HPDE6-E6E7 (cell line): Measurements from ENCODE around the gene GAB1.
A peak's percentile ranks its signal among the peaks of the same experiment; 100 is the strongest.

Experiments used
- DNase-seq: peaks from one replicate; pipeline ENCODE4 v3.0.0; 2011; ENCODE audit warnings: missing footprints; ENCODE audit errors: extremely low spot score

GAB1 gene

DNA sequence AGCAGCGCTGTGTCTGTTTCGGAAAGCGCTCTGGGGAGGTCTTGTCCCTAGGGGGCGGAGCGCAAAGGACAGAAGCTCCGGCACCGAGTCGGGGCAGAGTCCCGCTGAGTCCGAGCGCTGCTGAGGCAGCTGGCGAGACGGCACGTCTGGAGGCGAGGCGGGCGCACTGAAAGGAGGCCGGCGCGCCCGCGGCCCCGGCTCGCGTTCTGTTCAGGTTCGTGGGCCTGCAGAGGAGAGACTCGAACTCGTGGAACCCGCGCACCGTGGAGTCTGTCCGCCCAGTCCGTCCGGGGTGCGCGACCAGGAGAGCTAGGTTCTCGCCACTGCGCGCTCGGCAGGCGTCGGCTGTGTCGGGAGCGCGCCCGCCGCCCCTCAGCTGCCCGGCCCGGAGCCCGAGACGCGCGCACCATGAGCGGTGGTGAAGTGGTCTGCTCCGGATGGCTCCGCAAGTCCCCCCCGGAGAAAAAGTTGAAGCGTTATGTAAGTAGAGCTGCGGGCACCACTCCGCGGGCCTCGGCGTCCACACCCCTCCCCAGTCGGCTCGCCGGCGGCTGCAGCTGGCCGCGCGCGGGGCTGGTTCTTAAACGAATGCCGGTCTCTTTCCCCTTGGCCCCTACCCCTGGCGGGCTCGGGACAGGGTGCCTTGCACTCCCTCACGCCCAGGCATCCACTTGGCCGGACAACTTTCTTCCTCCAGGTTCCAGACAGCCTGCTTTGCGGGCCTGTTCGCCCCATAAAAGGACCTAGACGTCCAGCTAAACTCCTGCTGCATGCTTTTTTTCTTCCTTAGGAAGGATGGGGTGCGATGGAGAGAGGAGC is at the start of gene GAB1:
Gene GAB1 (plus strand): TSS at position 96 of the 819 bp plus-strand sequence. CDS start 313 bp downstream, at position 409.
- peak; percentile 37 for DNase-seq

DNA sequence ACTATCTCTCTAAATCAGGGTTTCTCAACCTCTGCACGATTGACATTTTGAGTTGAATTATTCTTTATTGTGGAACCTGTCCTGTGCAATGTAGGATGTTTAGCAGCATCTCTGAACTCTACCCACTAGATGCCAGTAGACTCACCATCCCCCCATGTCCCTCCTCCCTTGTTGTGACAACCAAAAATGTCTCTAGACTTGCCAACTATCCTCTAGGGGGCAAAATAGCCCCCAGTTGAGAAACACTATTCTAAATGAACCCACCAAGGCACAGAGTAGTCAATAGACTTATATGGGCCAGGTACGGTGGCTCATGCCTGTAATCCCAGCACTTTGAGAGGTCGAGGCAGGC is 49.1 kb upstream of the GAB1 start:
- DNase-seq: no peak

DNA sequence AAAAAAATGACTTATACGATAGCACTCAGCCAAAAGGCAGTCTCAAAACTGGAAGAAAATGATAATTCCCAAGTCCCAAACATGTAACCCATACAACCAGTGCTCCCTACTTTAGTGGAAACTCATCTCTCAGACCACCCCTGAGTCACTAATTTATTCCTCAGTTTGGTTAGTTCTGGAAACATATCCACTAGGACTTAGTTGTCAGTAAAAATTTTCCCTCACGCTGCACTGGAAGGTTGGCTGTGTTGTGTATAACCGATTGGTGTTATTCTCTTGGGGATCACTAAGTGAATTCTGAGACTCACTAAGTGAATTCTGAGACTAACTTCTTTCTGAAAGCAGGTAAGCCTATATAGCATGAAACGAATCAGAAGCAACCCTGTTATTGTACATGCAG is 48.5 kb upstream of the GAB1 start:
- no peak for DNase-seq

DNA sequence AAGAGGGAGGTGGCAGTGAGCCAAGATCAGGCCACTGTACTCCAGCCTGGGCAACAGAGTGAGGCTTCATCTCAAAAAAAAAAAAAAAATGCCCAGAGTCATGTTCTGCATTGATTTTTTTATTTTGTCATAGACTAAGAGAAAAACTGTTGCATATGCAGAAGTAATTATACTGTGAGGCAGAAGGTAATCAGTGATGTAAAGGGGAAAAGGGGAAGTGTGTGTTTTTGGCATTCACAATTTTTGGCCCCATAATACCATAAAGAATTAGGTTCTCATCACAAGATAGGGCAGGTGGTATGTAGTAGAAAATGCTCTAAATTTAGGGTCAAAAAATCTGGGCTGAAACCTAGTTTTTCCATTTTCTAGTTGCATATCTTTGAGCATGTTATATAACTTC is 47.3 kb upstream of the GAB1 start:
- DNase-seq: no peak

DNA sequence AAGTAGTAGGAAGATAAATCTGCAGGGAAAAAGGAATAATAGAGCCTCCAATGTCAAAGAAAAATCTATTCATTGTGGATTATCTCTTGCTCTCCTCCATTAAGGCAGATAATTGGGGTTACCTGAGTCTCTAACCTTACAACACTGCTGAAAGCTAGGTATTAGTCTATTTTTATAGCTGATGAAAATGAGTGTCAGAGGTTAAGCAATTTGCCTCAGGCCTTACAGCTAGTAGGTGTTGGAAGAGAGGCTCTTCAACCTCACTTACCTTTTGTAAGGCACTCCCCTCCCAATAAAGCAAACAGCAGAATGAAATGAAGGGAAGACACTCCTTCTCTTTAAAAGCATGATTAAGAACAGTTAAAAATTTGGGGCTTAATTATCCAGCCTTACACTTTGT is 45.4 kb upstream of the GAB1 start:
- no peak for DNase-seq

DNA sequence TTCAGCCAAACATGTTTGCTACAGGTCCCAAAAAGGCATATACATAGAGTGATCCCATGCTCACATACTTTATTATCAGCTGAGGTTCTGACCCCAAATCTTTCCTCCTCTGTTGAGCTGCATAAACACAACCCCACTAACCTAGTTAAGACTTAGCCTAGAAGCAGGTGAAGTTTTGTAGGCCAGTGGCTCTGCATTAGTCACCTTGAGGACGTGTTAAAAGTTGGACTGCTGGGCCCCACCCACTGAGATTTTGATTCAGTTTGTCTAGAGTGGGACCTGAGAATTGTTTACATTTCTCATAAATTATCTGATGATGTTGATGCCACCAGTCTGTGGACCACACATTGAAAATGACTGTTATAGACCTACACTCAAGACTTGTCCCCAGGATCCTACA is 43.8 kb upstream of the GAB1 start:
- DNase-seq: no peak

DNA sequence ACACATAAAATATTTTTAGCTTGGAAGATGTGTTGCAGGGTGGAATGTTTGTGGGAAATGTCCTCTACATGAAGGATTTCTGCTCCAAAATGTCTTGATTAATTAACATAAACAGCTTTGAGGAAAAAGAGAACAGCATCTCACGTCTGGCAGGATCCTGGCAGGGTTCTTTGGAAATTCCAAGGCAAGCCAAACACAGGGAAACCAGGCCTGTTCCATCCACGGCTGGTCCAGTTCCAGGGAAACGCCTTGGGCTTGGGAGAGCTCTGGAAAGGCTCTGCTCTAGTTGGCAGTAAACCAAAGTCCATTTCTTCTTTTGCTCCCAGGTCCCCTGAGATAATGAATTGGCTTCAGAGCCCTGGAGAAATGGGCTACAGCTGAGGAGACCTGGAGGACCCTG is 42.4 kb upstream of the GAB1 start:
- DNase-seq: no peak

DNA sequence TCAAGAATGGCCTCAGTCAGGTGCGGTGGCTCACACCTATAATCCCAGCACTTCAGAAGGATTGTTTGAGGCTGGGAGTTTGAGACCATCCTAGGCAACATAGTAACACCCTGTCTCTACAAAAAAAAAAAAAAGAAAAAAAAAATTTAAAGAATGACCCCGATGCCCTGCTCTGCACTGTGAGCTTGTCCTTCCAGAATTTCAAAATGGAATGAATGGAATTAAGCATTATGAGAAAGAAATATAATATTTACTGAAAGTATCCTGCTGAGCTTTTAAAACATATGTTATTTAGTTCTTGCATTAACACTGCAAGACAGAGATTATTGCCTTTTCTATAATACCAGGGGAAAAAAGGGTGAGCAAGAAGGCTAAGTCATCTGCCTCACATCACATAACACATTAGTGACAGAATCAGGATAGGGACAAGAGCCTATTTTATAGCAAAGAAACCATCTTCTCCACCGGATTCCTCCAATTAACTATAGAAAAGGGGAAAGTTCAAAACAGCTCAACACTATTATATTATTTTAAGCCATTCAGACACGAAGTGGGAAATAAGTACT is 41.9 kb upstream of the GAB1 start:
- no peak for DNase-seq

DNA sequence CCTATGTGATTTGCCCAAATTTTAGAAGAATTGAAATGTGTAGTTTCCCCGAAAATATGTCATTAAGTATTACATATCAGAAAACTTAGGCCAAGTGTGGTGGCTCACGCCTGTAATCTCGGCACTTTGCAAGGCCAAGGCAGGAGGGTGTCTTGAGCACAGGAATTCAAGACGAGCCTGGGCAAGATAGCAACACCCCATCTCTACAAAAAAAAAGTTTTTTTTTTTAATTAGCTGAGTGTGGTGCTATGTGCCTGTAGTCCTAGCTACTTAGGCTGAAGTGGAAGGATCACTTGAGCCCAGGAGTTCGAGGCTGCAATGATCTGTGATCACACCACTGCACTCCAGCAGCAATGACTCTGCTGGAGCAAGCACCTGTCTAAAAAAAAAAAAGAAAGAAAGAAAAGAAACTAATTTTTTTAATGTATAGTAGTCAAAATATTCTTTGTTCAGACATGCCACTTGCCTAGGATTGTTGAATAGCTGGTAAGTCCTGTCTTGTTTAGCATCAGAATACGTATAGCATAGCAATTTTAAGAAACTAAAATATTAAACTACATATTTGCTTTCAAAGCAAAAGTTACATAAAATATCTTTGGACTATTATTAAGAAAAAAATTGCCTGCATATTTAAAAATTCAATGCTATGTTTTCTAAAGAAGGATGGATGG is 40.1 kb upstream of the GAB1 start:
- DNase-seq: no peak

DNA sequence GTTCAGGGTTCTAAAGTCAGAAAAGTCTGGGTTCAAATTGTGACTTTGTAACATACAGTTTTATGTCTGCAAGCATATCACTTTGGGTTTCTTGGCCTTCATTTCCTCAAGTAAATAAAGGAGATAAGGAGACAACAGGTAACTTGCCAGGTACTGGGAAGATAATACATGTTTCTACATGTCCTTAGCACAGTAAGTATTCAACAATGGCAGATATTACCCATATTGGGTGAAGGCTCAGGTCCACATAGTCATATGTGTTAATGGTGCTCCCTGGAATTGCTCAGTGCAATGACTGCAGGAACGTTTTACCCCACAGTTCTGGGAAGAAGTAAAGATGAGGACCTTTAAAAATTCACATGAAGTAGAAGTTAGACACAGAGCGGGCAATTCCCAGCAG is 35.8 kb upstream of the GAB1 start:
- no peak for DNase-seq

DNA sequence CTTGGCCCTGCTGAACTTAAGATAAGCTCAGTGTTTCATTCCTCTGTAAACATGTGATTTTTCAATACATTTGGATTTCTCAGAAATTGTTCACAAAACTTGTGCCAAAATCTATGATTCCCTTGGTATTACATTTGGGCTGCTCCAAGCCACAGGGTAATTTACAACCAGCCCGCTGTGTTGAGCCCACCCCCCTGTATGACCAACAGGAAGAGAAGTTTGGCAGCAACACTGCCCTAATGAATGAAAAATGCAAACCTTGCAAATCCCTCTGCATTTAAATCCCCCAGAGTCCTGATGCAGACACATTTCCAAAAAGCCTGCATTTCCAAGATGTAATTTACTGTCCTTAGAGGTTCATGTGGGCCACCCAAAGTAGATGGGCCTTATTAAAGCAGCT is 34.1 kb upstream of the GAB1 start:
- no peak for DNase-seq

DNA sequence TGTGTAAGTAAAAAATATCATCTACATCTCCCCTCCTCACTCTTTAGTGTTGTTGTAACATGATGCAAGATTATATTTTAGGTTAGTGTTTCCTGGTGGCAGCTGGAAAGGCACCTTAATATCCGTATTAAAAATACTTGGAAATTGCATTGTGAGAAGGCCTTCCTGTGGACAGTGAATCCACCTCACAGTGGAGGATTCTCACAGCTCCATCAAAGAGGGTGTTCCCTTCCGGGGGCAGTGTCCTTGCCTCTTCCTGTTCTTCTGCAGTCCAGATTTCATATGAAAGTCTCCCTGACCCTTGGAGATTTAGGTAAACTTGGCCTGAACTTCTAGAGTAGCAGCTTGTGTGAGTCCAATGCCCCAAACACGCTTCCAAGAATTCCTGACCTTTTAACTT is 29.9 kb upstream of the GAB1 start:
- no peak for DNase-seq

DNA sequence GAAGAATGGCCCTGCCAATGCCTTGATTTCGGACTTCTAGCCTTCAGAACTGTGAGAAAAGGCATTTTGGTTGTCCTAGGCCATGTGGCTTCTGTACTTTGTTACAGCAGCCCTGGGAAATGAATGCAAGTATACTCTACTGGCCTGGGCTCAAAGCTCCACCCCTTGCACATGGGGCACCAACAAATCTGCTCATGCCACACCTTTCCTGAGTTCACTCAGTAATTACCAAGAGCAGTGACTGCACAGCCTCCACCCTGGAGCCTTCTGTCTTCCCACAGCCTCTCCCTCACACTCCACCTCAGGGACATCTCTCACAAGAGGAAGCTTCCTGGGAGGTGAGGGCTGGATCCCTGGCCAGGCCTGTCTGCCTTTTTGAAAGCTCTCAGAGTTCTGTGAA is 29.1 kb upstream of the GAB1 start:
- no peak for DNase-seq

DNA sequence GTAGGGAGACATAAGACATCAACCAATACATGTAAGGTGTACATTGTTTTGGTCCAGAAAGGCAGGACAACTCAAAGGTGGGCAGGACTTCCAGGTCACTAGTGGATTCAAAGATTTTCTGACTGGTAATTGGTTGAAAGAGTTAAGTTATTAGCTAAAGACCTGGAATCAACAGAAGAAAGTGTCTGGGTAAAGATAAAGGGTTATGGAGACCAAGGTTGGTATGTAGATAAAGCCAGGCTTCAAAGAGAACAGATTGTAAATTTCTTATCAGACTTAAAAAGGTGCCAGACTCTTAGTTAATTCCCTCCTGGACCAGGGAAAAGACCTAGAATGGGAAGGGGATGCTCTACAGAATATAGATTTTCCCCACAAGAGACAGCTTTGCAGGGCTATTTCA is 28.3 kb upstream of the GAB1 start:
- DNase-seq: no peak

DNA sequence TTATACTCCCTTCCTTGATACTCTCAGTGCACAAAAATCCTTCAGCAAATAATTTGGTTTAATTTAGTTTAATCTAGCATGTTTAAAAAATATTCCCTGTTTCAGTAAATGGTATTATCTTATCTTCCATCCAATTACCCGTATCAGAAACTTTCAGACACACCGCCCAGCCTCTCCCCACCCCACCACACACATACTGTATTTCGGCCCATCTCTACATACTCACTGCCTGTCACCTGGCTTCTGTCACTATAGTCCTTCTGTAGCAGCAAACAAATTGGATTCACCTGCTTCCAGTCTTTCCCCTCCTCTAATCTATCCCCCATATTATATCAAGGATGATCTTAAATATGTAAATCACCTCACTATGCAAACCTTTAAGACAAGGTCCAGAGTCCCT is 24.8 kb upstream of the GAB1 start:
- no peak for DNase-seq

DNA sequence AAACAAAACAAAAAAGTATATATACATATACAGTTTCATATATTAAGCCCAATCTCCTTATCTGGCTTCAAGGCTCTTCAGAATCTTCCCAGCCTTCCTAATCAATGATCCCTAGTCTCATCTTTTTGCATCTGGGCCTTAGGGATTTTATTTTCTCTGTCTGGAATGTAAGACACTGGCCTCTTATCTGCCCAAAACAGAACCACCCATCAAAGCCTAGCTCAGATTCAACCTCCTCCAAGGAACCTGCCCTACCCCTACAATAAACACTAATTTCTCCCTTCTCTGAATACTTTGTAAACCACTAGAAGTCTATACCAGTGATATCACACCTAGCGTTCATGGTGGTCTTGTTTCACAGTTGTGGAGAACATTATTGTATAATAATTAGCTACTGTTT is 23.2 kb upstream of the GAB1 start:
- DNase-seq: no peak

DNA sequence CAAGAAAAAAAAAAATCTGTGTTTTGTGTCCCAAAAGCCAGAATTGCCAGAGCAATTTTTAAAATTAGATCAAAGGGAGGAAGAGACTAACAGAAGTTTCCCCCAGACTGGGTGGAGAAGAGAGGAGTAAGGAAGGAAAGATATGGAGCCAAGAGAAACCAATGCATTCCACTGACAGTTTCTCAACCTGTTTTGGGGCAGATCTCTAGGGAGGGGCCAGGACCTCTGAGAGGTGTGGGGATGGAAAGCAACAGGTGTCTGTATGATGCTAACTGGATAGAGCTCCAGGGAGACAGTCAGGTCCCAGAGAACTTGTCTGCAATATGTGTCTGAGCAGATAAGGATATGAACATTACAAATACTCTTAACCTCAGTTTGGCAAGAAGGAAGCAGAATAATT is 22.7 kb upstream of the GAB1 start:
- DNase-seq: no peak

DNA sequence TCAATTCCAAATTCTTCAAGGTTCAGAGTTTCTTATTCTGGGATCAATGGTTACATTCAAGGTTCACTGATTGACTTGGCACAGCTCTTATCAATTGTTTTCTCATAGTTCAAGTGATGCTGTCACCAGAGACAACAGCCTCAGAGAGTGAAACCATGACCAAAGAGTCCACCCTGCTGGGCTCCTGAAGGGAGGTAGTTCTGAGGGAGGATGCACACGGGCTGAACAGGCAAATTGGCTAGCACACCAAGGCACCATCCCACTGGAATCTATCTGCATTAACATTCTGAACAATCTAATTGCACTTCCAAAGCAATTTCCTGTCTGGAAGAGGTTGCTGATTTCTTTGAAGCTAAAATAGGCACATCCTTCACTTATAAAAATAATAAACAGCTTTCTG is 16.6 kb upstream of the GAB1 start:
- DNase-seq: no peak

DNA sequence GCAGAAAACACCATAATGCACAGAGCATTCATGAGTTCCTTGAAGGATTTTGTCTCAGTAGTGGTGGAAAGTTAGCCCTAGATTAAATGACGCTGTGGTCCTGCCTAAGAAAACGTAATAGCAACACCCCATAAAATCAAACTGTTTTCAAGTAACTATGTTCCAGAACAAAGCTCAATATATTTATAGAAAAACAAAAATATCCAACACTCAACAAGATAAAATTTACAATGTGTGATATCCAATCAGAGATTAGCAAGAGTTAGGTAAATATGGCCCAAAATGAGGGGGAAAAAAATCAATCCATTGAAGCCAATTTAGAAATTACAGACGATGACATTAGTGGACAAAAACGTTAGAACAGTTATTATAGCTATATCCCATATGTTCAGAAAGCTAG is 9.9 kb upstream of the GAB1 start:
- DNase-seq: no peak

DNA sequence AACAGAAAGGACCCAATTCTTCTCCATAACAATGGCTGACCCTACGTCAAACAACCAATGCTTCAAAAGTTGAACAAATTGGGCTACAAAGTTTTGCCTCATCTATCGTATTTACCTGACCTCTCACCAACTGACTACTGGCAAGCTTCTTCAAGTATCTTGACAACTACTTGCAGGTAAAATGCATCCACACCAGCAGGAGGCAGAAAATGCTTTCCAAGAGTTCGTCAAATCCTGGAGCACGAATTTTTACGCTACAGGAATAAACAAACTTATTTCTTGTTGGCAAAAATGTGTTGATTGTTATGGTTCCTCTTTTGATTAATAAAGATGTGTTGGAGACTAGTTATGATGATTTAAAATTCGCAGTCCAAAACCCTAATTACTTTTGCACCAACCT is 6.7 kb upstream of the GAB1 start:
- DNase-seq: no peak

DNA sequence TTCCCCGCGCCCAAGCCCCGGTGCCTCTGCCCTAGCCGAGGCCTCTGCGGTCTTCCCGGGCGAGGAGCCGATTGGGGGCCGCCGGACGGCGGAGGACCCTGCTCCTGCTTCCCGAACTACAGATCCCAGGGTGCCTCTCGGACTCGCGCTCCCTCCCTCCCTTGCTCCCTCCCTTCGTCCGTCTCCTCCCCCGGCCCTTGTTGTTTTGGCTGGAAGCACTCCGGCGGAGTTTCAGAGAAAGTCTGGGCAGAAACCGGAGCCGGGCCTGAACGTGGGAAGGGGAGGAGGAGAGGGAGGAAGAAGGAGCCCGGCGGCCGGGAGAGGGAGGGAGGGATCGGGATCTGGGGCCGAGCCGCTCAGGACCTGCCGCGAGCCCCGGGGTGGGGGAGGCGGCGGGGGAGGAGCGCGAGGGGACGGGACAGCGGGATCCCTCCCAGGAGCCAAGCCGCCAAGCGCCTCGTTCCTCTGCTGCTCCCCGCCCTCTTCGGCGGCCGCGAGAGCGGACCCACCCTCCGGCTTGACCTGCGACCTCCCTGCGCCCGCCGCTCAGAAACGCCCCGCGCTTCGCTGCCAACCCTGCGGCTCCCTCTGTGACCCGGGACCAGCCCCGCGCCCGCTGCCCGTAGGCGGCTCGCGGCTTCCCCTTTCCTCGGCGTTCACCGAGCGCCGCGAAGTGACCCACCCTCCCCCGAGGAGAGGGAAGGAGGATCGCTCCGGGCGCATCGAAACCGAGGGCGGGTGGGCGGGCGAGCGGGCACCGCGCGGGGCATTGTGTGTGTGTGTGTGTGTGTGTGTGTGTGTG is 496 bp upstream of the GAB1 start:
- DNase-seq: peak; percentile 76

DNA sequence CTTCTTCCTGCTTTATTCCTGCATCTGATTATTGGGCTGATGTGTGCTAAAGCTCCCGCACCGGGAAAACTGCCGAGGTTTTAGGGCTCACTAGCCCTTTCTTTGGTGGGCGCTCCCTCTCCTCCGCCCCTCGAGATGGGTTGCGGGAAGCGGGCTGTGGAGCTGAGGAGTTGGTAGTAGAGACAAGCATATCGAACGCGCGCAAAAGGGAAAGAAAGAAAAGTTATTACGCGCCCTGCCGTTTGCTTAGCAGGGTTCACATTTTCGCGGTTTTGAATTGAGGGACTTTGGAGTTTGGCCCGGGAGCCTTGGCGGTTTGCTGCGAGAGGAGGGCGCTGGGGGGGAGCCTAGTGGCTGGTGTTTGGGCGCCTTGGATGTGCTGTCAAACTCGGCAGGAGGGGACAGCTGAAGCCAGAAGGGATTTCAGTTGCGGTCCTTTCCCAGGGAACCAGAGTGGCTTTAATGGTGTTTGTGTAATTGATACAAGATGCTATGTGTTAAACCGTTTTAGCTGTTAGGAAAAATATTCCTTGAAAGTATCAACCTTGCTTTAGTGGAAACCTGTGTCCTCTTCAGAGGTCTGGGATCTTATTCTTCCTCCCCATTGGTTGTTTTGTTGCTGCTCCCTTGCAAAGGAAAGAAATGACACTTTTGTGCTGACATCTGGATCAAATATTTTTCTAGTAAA is 1.1 kb downstream of the GAB1 start:
- DNase-seq: no peak
